ENCODE measurements around the gene CA6. TPM values are rescaled to one million over a fixed set of nuclear protein-coding genes. Genes with fewer than 3 reads are reported as not detected.

CA6 gene
- total and polyA plus RNA-seq, 2 of the 8 experiments (the other 6 are each of a cell fraction or from before 2014, with no cell fraction given) = not detected

DNA sequence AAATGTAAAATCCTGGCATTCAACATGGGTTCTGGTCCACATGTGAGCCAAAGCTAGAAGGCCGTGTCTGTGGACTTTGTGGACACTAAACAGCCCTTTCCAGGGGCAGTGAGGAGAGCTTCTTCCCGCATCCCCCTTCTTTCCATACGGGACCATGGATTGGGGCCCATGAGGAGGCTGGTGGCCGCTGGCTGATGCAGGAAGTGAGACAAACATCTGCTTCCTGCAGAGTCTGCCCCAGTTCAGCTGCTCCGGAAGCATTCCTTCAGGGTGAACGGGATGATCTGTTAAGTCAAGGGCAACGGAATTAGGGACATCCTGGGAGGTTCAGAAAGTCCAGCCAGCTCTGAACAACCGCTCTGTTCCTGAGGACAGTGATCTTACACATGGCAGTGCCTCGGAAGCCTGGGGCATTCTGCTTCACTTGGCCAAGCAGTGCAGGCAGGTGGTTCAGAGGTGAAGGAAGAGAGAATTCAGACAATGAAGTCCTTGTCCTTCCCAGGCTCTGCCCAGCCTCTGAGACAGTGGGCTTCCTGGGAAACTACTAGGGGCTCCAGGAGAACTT, 1.5 kb downstream of the CA6 start (continued):
- TF ChIP-seq, protein P1, sequence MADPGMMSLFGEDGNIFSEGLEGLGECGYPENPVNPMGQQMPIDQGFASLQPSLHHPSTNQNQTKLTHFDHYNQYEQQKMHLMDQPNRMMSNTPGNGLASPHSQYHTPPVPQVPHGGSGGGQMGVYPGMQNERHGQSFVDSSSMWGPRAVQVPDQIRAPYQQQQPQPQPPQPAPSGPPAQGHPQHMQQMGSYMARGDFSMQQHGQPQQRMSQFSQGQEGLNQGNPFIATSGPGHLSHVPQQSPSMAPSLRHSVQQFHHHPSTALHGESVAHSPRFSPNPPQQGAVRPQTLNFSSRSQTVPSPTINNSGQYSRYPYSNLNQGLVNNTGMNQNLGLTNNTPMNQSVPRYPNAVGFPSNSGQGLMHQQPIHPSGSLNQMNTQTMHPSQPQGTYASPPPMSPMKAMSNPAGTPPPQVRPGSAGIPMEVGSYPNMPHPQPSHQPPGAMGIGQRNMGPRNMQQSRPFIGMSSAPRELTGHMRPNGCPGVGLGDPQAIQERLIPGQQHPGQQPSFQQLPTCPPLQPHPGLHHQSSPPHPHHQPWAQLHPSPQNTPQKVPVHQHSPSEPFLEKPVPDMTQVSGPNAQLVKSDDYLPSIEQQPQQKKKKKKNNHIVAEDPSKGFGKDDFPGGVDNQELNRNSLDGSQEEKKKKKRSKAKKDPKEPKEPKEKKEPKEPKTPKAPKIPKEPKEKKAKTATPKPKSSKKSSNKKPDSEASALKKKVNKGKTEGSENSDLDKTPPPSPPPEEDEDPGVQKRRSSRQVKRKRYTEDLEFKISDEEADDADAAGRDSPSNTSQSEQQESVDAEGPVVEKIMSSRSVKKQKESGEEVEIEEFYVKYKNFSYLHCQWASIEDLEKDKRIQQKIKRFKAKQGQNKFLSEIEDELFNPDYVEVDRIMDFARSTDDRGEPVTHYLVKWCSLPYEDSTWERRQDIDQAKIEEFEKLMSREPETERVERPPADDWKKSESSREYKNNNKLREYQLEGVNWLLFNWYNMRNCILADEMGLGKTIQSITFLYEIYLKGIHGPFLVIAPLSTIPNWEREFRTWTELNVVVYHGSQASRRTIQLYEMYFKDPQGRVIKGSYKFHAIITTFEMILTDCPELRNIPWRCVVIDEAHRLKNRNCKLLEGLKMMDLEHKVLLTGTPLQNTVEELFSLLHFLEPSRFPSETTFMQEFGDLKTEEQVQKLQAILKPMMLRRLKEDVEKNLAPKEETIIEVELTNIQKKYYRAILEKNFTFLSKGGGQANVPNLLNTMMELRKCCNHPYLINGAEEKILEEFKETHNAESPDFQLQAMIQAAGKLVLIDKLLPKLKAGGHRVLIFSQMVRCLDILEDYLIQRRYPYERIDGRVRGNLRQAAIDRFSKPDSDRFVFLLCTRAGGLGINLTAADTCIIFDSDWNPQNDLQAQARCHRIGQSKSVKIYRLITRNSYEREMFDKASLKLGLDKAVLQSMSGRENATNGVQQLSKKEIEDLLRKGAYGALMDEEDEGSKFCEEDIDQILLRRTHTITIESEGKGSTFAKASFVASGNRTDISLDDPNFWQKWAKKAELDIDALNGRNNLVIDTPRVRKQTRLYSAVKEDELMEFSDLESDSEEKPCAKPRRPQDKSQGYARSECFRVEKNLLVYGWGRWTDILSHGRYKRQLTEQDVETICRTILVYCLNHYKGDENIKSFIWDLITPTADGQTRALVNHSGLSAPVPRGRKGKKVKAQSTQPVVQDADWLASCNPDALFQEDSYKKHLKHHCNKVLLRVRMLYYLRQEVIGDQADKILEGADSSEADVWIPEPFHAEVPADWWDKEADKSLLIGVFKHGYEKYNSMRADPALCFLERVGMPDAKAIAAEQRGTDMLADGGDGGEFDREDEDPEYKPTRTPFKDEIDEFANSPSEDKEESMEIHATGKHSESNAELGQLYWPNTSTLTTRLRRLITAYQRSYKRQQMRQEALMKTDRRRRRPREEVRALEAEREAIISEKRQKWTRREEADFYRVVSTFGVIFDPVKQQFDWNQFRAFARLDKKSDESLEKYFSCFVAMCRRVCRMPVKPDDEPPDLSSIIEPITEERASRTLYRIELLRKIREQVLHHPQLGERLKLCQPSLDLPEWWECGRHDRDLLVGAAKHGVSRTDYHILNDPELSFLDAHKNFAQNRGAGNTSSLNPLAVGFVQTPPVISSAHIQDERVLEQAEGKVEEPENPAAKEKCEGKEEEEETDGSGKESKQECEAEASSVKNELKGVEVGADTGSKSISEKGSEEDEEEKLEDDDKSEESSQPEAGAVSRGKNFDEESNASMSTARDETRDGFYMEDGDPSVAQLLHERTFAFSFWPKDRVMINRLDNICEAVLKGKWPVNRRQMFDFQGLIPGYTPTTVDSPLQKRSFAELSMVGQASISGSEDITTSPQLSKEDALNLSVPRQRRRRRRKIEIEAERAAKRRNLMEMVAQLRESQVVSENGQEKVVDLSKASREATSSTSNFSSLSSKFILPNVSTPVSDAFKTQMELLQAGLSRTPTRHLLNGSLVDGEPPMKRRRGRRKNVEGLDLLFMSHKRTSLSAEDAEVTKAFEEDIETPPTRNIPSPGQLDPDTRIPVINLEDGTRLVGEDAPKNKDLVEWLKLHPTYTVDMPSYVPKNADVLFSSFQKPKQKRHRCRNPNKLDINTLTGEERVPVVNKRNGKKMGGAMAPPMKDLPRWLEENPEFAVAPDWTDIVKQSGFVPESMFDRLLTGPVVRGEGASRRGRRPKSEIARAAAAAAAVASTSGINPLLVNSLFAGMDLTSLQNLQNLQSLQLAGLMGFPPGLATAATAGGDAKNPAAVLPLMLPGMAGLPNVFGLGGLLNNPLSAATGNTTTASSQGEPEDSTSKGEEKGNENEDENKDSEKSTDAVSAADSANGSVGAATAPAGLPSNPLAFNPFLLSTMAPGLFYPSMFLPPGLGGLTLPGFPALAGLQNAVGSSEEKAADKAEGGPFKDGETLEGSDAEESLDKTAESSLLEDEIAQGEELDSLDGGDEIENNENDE (IDR thresholded peaks at IDR 0.05; ENCODE audit: insufficient replicate concordance, low read length) = no peak
- TF ChIP-seq, protein P2, sequence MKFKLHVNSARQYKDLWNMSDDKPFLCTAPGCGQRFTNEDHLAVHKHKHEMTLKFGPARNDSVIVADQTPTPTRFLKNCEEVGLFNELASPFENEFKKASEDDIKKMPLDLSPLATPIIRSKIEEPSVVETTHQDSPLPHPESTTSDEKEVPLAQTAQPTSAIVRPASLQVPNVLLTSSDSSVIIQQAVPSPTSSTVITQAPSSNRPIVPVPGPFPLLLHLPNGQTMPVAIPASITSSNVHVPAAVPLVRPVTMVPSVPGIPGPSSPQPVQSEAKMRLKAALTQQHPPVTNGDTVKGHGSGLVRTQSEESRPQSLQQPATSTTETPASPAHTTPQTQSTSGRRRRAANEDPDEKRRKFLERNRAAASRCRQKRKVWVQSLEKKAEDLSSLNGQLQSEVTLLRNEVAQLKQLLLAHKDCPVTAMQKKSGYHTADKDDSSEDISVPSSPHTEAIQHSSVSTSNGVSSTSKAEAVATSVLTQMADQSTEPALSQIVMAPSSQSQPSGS (IDR thresholded peaks at IDR 0.05; ENCODE audit: low read length) = no peak
- TF ChIP-seq RAD21 (IDR thresholded peaks at IDR 0.05 in 1 of 2, conservative IDR thresholded peaks at IDR 0.05 in 1 of 2; ENCODE audit: low read depth in 2 of 2, low read length in 2 of 2) = no peak
- no peak for TF ChIP-seq CREB1 (IDR thresholded peaks at IDR 0.05)
- no peak for TF ChIP-seq GTF2F1 (IDR thresholded peaks at IDR 0.05; ENCODE audit: borderline replicate concordance, low read depth, low read length)
- no peak for TF ChIP-seq CHD2 (IDR thresholded peaks at IDR 0.05; ENCODE audit: low read length)
- no peak for TF ChIP-seq EP300 (IDR thresholded peaks at IDR 0.05; ENCODE audit: borderline replicate concordance in 1 of 2, low read depth in 2 of 2, low read length in 2 of 2)
- TF ChIP-seq TBP (IDR thresholded peaks at IDR 0.05; ENCODE audit: low read depth, low read length) = no peak
- no peak for TF ChIP-seq ZNF274 (IDR thresholded peaks at IDR 0.05; ENCODE audit: borderline replicate concordance, extremely low read depth, low read length)
